NCI-H2227 (cell line): Measurements from ENCODE around the gene TBC1D22B.
"Not testable (repeated sequence)": the region's sequence is repeated elsewhere in the genome, so short reads cannot be mapped to it uniquely, and the experiment has no call there.

ENCODE experiments used
- DNase-seq: peaks from one replicate; lab custom pipeline; 2025; ENCODE audit not compliant: unreplicated experiment; lab: John Stamatoyannopoulos, UW

TBC1D22B gene

DNA sequence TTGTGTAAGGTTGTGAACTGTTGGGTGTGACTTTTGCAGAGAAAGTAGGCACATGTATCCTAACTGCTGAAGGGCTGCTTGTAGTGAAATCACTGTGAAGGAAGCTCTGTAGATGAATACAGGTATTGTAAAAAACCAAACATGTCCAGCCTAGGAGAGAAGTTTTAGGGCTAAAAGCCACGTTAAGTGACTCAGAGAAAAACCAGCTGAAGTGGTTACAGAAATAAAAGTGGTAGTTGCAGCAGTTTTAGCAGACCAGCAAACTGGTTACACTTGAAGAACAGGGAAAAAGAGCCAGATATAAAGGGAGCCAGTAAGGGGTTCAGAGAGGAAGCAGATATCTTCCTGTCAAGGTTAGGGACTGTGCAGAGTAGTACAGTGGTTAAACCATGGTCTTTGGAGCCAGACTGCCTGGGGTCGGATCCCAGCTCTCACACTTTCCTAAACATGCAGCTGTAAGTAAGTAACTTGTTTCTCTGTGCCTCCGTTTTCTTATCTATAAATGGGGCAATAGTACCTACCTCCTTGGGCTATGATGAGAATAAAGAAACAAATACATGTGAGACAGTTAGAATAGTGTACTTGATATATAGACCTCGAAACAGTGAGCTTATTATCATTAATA is 62.4 kb downstream of the TBC1D22B start:
- no peak for DNase-seq

DNA sequence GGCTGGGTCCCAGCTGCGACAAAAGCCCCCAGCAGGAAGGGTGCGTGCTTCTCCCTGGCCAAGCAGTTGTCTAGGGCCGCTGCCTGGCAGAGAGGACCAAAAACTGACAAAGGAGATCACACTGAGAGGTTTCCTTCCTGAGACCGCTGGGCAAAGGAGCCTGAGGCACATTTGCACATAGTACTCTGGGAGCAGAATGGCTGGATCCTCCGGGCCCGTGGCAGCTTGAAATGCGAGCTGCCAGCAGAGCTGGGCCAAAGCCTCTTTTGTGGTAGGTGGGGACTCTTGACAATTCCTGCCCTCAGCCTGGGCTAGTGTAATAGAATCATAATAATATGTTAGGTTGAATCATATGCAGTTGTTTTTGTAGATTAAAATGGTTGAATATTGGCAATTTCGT is 63.1 kb downstream of the TBC1D22B start:
- DNase-seq: no peak

DNA sequence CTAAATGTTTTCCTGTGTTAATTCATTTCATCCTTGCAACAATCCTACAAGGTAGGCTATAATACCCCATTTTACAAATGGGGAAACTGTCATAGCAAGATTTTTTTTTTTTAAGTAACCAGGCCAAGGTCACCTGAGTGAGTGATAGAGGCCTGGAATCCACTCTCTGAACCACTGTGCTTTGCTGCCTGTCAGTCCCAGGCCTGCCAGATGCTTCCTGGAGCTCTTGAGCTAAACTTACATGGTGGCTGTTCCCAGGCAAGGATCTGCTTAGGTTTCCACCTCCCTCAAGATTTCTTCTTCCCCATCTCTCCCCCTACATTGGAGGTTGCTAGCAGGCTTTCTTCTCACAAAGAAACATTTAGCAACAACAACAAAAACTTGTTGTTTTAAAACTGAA is 63.5 kb downstream of the TBC1D22B start:
- no peak for DNase-seq

DNA sequence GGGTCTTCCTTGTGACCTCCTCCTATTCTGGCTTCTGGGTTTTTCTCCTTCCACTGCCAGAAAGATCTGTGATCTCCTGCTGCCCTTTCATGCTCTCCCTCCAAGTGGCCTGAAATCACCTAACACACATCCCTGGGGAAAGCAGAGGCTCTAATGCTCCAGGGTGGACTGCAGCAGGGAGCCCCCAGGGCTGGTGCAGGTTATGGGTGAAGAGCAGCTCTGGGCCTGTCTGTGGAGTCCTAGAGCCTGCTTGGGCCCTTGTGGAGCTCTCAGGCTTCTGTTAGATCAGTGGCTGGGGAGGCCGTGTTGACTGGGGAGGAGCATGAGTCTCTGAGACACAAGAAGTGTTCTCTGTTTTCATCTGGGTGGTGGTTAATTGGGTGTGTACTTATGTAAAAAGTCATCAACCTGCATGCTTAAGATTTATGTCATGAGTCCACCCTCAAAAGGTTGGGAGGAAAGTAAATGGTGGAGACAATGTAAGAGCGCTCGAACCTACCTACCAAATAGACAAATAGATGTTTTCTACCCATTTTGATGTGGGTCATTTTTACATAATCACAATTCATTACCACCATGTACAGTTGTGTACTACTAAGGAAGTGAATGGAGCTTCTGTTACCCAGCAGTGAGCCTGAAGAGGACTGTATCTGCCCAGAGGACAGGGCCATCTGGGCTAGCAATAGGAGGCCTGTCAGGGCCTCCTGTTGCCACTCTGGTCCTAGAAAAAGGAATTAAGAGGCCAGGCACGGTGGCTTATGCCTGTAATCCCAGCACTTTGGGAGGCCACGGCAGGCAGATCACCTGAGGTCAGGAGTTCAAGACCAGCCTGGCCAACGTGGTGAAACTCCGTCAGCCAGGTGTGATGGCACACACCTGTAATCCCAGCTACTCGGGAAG is 64.2 kb downstream of the TBC1D22B start:
- DNase-seq: no peak

DNA sequence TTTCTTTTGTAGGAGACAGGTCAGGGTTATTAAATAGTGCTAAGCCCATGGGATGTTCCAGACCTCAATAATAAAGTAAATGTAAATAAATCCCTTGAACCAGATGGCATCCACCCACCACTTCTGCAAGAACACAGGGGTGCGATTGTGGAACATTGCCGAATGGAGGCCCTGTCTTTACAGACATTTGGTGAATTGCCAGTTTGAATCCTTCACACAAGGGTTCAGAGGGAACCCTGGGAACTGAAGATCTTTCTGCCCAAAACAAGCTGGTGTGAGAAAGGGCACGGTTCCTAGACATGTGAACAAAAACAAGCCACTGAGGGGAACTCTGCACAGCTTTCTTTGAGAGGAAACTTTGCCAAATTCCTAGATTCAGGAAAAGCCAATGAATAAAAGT is 66.0 kb downstream of the TBC1D22B start:
- no peak for DNase-seq

DNA sequence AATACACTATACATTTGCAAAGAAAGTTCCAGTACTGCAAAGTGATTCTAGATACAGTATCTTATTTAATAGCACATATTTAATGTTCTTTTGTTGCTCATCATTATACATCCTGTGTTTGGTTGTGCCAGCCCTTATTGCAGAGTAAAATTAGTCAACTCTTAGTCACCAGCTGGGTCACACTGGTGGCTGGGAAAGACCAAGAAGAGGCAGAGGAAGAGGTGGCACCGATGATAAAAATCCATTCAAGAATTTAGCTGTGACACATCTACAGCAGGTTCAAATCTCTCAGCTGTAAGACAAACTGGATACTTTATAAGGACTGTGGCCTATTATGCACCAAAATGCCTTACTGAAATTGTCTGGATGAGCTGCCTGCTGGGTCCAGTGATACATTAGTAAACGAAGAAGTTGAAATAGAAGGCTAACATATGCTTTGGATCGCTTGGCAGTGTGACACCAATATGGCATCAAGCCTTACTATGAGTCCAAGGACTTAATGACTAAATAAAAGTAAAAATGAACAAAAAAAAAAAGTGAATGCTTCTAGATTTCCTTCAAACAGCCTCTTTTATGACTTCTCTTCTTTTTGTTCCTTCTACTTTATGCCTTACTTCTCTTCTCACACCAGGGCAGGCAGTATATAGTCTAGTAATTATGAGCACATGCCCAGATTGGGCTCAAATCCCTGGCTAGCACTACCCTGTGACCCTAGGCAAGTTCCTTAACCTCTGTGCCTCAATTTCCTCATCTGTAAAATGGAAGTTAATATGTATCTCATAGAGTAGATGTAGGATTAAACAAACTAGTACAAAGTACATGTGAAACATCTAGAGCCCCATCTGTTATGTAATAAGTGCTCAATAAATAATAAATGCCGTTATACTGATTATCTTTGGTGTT is 66.8 kb downstream of the TBC1D22B start:
- DNase-seq: no peak

DNA sequence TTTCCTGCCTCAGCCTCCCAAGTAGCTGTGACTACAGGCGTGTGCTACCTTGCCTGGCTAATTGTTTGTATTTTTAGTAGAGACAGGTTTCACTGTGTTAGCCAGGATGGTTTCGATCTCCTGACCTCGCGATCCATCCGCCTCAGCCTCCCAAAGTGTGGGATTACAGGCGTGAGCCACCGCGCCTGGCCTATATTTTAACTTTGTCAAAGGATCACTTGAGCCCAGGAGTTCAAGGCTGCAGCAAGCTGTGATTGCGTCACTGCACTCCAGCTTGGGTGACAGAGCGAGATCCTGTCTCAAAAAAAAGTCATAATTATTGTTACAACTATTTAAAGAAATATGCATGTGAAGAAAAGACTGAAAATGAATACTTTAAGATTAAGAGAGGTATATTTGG is 72.8 kb downstream of the TBC1D22B start:
- not testable (repeated sequence) for DNase-seq

DNA sequence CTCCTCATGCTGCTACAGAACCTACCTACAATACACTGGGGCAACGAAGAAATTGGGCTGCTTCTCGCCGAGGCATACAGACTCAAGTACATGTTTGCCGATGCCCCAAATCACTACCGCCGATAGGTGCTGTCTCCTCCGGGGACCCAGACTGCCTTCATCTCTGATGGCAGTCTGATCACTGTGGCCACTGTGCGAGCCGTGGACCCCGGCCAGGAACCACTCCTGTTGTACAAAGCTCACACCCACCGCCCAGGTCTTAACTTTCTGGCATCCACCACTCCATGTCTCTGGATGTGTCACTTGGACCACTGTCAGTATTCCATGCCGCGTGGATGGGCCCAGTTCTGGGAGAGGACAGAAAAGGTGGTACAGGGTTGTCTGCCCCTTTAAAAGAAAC is 73.5 kb downstream of the TBC1D22B start:
- DNase-seq: no peak

DNA sequence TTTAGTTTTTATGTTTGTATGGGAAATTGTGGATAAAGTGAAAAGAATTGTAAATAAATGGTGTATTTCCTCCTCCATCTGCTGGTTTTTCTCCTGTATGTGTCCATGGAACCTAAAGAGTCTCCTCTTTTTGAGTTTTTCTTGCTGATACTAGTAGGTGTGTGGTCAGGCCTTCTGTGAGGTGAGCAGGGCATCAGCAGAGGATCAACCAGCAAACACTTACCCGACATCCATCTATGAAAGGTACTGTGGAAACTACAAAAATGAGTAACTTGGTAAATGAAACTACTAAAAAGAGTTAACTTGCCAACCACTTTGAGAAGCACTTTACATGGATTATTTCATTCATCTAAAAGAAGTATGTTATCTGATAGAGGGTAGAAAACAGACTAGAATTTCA is 75.3 kb downstream of the TBC1D22B start:
- no peak for DNase-seq

DNA sequence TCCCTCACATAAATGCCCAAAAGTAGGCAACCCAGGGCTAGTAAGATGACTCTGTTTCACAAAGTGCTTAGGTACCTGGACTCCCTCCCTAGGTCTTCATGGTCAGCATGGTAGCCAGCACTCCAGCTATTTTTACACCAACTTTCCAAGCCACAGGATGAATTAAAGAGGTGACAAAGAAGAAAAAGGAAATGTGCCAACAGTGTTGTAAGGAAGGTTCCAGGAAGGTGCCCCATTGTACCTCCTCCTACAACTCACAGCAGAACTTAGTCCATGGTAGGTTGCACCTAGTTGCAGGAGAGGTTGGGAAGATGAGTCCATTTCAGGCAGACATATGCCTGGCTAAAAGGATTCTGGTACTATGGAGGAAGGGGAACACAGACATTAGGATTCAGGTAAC is 76.5 kb downstream of the TBC1D22B start:
- DNase-seq: no peak

DNA sequence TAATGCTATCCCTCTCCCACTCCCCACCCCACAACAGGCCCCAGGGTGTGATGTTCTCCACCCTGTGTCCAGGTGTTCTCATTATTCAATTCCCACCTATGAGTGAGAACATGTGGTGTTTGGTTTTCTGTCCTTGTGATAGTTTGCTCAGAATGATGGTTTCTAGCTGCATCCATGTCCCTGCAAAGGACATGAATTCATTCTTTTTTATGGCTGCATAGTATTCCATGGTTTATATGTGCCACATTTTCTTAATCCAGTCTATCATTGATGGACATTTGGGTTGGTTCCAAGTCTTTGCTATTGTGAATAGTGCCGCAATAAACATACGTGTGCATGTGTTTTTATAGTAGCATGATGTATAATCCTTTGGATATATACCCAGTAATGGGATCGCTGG is 80.7 kb downstream of the TBC1D22B start:
- DNase-seq: not testable (repeated sequence)

DNA sequence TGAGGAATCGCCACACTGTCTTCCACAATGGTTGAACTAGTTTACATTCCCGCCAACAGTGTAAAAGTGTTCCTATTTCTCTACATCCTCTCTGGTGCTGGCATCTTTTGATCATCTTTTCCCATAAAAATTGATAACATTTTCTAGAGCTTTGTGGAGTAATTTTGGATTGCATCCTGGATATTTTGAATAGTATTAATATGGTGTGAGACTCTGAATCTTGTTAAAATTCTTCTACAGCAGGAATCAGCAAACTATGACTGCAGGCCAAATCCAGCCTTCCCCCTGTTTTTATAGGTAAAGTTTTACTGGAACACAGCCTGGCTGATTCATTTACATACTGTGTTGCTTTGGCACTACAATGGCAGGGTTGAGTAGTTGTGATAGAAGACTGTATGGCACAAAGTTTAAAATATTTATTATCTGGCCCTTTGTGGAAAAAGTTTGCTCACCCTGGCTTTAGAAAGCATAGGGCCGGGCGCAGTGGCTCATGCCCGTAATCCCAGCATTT is 81.2 kb downstream of the TBC1D22B start:
- no peak for DNase-seq

DNA sequence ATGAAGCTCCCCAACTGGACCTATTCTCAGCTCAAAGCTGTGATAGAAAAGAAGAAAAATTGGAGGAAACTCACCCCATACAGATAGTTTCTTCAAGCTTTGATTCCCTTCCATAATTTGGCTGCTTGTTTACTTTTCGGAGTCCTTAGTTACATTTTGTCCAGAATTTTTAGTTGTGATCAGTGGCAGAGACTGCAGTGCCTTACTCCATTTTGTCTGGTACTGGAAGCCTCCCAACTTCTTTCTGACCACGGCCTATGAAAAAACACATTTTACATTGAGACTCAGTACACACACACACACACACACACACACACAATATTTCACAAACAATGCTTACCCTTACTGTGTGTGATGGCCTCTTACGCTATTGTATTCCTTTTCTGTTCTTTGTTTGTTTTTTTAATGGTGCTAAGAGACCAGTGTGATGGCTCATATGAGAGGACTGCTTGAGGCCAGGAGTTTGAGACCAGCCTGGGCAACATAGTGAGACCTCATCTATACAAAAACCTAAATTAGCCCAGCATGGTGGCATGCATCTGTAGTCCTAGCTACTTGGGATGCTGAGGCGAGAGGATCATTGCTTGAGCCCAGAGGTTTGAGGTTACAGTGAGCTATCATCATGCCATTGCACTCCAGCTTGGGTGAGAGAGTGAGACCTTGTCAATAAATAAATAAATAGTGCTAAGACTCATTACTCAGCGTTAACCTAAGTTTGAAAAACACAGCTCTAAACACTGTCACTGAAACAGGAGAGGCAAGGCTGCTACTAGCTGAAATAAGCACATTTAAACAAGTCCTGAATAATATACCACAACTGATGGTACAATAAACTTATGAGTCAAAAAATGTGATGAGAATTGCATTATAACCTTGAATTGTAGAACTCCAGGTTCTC is 82.4 kb downstream of the TBC1D22B start:
- DNase-seq: no peak

DNA sequence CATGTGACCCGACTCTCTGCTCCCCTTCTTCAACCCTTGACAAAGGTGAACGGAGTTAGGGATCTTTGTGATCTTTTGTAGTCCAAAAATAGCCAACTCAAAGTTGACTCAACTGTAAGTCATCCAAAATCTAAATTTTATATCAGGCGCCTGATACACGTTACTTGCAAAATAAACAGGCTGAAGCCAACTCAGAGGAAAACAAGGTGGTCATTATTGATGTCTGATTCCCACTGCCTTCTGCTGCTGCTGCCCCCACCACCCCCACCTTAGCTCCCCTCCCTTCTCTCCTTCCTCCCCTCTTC is 83.0 kb downstream of the TBC1D22B start:
- no peak for DNase-seq

DNA sequence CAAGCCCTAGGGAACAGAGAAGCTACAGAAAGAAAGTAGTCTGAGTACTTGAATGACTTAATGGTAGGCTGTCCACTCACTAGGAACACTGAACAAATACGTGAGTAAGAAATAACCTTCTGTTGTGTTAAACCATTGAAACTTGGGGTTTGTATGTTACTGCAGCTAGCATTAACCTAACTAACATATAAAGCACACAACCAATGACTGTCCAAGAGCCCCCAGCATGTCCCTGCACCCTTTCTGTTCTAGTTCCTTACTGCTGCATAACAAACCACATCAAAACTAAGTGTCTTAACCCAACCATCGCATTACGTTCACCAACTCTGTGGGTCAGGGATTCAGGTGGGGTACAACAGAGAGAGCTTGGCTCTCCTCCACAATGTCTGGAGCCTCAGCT is 85.7 kb downstream of the TBC1D22B start:
- no peak for DNase-seq

DNA sequence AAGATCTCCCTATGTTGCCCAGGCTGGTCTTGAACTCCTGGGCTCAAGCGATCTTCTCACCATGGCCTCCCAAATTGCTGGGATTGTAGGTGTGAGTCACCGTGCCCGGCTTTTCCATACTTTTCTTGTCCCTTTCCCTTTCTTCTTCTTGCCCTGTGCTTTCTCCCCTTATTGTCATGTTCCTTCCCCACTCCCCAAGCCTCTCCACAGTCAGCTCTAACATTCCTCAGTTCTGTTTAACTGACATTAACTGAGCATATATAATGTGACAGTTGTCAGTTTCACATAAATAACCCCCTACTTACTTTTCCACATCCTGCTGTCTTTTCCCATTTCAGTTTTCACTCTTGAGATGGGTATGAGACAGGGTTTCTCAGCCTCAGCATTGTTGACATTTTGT is 86.7 kb downstream of the TBC1D22B start:
- DNase-seq: no peak

DNA sequence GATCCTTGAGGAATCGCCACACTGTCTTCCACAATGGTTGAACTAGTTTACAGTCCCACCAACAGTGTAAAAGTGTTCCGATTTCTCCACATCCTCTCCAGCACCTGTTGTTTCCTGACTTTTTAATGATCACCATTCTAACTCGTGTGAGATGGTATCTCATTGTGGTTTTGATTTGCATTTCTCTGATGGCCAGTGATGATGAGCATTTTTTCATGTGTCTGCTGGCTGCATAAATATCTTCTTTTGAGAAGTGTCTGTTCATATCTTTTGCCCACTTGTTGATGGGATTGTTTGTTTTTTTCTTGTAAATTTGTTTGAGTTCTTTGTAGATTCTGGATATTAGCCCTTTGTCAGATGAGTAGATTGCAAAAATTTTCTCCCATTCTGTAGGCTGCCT is 88.2 kb downstream of the TBC1D22B start:
- not testable (repeated sequence) for DNase-seq

DNA sequence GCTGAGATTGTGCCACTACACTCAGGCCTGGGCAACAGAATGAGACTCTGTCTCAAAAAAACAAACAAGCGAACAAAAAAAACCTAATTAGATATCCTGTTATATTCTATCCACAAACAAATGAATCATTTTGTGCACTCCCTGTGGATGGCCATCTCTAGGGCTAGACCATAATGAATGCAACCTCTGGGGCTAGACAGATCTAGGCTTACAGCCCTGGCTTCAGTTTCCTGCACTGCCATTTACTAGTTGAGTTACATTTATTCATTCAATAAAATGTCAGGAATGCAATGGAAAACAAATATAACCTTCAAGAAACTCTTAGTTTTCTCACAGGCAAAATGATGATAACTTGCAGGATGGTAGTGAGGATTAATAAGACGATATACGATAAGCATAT is 89.6 kb downstream of the TBC1D22B start:
- no peak for DNase-seq

DNA sequence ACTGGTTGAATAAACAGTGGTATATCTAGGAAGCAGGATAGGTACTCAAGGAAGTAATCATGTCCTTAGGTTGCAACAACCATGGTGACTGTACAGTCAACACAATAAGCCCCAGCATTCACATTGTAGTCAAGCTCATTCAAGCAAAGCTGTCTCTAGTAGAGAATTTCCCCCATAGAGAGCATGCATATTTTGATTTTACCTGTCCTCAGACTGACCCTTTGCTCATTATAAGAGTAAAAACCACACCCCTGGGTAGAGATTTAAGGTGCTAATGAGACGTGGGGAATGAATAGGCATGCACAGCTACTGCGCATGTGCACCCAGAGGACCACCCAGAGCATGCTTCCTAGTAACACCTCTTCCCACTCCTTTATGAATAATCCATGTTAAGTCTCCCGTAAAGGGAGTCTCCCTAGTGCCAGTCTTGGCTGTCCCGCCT is 90.1 kb downstream of the TBC1D22B start:
- DNase-seq: no peak

DNA sequence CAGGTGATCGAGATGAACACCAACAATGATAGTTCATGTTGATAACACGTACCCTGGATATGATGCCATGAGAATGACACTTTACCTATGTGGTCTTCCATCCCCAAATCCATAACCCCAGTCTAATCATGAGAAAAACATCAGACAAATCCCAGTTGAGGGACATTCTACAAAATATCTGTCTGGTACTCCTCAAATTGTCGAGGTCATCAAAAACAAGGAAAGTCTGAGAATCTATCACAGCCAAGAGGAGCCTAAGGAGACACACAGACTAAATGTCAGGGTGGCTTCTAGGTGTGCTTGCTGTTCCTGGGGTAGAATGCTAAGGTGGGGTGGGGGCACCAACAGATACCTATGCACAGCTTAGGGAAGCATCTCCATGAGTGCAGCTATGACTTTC is 93.5 kb downstream of the TBC1D22B start:
- DNase-seq: no peak

DNA sequence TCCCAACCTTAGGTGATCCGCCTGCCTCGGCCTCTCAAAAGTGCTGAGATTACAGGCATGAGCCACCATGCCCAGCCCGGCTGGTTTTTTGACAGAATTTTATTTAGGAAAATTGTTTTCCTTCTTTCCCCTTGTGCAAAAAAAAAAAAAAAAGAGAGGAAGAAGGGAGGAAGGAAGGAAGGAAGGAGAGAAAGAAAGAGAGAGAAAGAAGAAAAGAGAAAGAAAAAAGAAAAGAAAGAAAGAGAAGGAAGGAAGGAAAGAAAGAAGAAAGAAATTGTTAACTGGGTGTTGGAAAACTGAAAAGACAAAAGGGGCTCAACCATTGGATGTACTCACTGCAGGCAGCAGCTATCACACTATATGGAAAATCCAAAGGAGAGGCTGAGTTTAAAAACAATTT is 94.8 kb downstream of the TBC1D22B start:
- DNase-seq: no peak
